ENCODE data around the gene BCHE.

DNA sequence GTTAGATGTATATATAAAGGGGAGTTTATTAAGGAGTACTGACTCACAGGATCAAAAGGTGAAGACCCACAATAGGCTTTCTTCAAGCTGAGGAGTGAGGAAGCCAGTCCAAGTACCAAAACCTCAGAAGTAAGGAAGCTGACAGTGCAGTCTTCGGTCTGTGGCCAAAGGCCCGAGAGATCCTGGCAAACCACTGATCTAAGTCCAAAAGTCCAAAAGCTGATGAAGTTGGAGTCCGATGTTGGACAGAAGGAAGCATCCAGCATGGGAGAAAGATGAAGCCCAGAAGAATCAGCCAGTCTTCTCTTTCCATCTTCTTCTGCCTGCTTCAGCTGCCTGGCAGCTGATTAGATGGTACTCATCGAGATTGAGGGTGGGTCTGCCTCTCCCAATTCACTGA lies 107.5 kb downstream of the BCHE start:
- TF ChIP-seq, protein P1, sequence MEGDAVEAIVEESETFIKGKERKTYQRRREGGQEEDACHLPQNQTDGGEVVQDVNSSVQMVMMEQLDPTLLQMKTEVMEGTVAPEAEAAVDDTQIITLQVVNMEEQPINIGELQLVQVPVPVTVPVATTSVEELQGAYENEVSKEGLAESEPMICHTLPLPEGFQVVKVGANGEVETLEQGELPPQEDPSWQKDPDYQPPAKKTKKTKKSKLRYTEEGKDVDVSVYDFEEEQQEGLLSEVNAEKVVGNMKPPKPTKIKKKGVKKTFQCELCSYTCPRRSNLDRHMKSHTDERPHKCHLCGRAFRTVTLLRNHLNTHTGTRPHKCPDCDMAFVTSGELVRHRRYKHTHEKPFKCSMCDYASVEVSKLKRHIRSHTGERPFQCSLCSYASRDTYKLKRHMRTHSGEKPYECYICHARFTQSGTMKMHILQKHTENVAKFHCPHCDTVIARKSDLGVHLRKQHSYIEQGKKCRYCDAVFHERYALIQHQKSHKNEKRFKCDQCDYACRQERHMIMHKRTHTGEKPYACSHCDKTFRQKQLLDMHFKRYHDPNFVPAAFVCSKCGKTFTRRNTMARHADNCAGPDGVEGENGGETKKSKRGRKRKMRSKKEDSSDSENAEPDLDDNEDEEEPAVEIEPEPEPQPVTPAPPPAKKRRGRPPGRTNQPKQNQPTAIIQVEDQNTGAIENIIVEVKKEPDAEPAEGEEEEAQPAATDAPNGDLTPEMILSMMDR (IDR thresholded peaks at IDR 0.05 in 4 of 5, conservative IDR thresholded peaks at IDR 0.05 in 1 of 5), result no peak
- TF ChIP-seq POLR2A (IDR thresholded peaks at IDR 0.05), result no peak
